ENCODE results near the gene ST13. TPM values are rescaled to one million over a fixed set of nuclear protein-coding genes. Genes with fewer than 3 reads are reported as not detected.
"Not testable (repeated sequence)": the region's sequence is repeated elsewhere in the genome, so short reads cannot be mapped to it uniquely, and the experiment has no call there.

Gene ST13
- total RNA-seq, 4 donors from 2014 or later: 39.6 to 113 (median 79.7) TPM

- intact Hi-C loops (cut with DNase I; ENCODE audit: low total_unique reads) (no loop called here), in situ Hi-C loops (cut with MboI; ENCODE audit: low pct_ligation_motif_present in 1 of 4, low pct_unique_long_range_greater_than_20kb in 1 of 4, low sequenced_read_pairs in 3 of 4) (no loop called here)
- Histone ChIP-seq H3K4me1 (no peaks in the 10 kb centered on the region), H3K9me3 (no peaks in the 10 kb centered on the region), H3K27me3 (no peaks in the 10 kb centered on the region), H3K36me3 (peaks cover 0 to 5% (median 2%) of the 10 kb centered on the region in 4 donors), H3K27ac (no peak overlapping the region), H3K4me3 (no peak overlapping the region)
- no peak for TF ChIP-seq POLR2AphosphoS5 (IDR thresholded peaks at IDR 0.05)
- TF ChIP-seq EP300 (IDR thresholded peaks at IDR 0.05; ENCODE audit: low read depth): no peak
- TF ChIP-seq, protein P1, sequence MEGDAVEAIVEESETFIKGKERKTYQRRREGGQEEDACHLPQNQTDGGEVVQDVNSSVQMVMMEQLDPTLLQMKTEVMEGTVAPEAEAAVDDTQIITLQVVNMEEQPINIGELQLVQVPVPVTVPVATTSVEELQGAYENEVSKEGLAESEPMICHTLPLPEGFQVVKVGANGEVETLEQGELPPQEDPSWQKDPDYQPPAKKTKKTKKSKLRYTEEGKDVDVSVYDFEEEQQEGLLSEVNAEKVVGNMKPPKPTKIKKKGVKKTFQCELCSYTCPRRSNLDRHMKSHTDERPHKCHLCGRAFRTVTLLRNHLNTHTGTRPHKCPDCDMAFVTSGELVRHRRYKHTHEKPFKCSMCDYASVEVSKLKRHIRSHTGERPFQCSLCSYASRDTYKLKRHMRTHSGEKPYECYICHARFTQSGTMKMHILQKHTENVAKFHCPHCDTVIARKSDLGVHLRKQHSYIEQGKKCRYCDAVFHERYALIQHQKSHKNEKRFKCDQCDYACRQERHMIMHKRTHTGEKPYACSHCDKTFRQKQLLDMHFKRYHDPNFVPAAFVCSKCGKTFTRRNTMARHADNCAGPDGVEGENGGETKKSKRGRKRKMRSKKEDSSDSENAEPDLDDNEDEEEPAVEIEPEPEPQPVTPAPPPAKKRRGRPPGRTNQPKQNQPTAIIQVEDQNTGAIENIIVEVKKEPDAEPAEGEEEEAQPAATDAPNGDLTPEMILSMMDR (IDR thresholded peaks at IDR 0.05): no peak
- no peak for TF ChIP-seq POLR2A (IDR thresholded peaks at IDR 0.05)
- 90 to 97% methylated on average over 11 to 22 of the region's 22 CpGs for WGBS, 2 donors (ENCODE audit: low coverage in 1 of 2)
- DNase-seq: no peak
These were observed 67.3 kb downstream of the ST13 start for GRCh38 chr22:40789131-40789530.

DNA sequence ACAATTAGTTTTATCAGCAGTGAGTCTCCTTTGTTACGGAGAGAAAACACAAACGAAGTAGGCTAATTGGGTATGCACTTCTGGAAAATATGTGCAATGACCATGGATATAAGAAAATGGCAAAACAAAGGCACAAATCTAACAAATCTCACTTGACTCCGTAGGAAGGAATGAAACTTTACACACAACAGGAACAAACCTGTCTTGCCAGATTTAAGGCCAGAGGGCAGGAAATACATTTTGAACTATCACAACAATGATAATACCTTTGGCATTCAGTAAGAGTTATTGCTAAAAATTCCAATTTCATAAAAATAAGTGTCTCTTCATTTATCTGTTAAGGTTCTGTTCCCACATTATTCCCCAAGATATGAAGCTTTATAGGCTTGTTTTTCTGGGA is 73.9 kb downstream of the ST13 start:
- in situ Hi-C loops (cut with MboI; ENCODE audit: low pct_ligation_motif_present in 1 of 4, low pct_unique_long_range_greater_than_20kb in 1 of 4, low sequenced_read_pairs in 3 of 4) (no loop called here), intact Hi-C loops (cut with DNase I; ENCODE audit: low total_unique reads) (no loop called here)
- WGBS, 2 donors (ENCODE audit: low coverage in 1 of 2): 79 to 91% methylated on average over 2 to 3 of the region's 3 CpGs
- Histone ChIP-seq H3K36me3 (no peaks in the 10 kb centered on the region), H3K27ac (no peak overlapping the region), H3K4me3 (no peak overlapping the region), H3K9me3 (no peaks in the 10 kb centered on the region), H3K4me1 (no peaks in the 10 kb centered on the region), H3K27me3 (no peaks in the 10 kb centered on the region)
- TF ChIP-seq POLR2A (IDR thresholded peaks at IDR 0.05): no peak
- TF ChIP-seq, protein P1 (IDR thresholded peaks at IDR 0.05): no peak
- no peak for TF ChIP-seq EP300 (IDR thresholded peaks at IDR 0.05; ENCODE audit: low read depth)
- no peak for TF ChIP-seq POLR2AphosphoS5 (IDR thresholded peaks at IDR 0.05)
- no peak for DNase-seq

GRCh38 chr22:40781749-40782148 is 74.7 kb downstream of the ST13 start:
- WGBS, 2 donors (ENCODE audit: low coverage in 1 of 2): 93 to 95% methylated on average over 2 to 14 of the region's 14 CpGs
- DNase-seq; H3K9me3 ChIP-seq; H3K4me1 ChIP-seq; H3K27me3 ChIP-seq; H3K4me3 ChIP-seq; H3K36me3 ChIP-seq; in situ Hi-C loops (cut with MboI; ENCODE audit: low pct_ligation_motif_present in 1 of 4, low pct_unique_long_range_greater_than_20kb in 1 of 4, low sequenced_read_pairs in 3 of 4); intact Hi-C loops (cut with DNase I; ENCODE audit: low total_unique reads); H3K27ac ChIP-seq: not testable (repeated sequence)

Small RNA genes within 50 kb of the gene (small RNA-seq; reads per million reads assigned to genes)
- 0 reads per million in 4 donors for gene JTBP1
- gene MIR4766: 0 to 0.18 (median 0) reads per million in 4 donors

Other genes with a start within 250 kb of the ST13 start
- 100 to 1,000 TPM in 2 of 4 donors, 10 to 100 TPM in 2; 46.0 to 408 (median 90.0) TPM for gene MRTFA, start 219.9 kb downstream of the ST13 start, total RNA-seq
- gene MCHR1, start 177.2 kb downstream of the ST13 start, total RNA-seq: under 1 TPM in 1 of 4 donors, not detected in 3; 0.27 TPM
- gene SLC25A17, start 37.3 kb downstream of the ST13 start, total RNA-seq: 10 to 100 TPM in 3 of 4 donors, 1 to 10 TPM in 1; 8.0 to 20.2 (median 12.5) TPM
- gene XPNPEP3, start 509 bp upstream of the ST13 start, total RNA-seq: 10 to 100 TPM in 1 of 4 donors, 1 to 10 TPM in 3; 5.8 to 14.1 (median 7.8) TPM
- gene DNAJB7, start 5.5 kb upstream of the ST13 start, total RNA-seq: 10 to 100 TPM in 1 of 4 donors, under 1 TPM in 2, not detected in 1; 0.55 to 24.9 (median 0.64) TPM
- 10 to 100 TPM in 3 of 4 donors, 1 to 10 TPM in 1; 7.8 to 36.9 (median 24.9) TPM for gene RBX1, start 94.7 kb upstream of the ST13 start, total RNA-seq
- 100 to 1,000 TPM in 1 of 4 donors, 10 to 100 TPM in 3; 80.6 to 119 (median 91.6) TPM for gene EP300, start 236.0 kb upstream of the ST13 start, total RNA-seq

Measured in transverse colon (tissue), 4 donors.